GM08714 (cell line): ENCODE results near the gene ATXN7.

ENCODE experiments used
- H3K4me3 ChIP-seq: fragments of 200-500 bp; sonication (Bioruptor generic); 2 replicates; pipeline ENCODE4 v1.5.1; 2014; ENCODE audit warnings: mild to moderate bottlenecking, low read length, inconsistent platforms
- ZNF274 ChIP-seq: IDR thresholded peaks from 2 replicates; pipeline ENCODE4 v1.6.1; 2012; ENCODE audit warnings: mild to moderate bottlenecking, low read depth, low read length

ATXN7 gene

DNA sequence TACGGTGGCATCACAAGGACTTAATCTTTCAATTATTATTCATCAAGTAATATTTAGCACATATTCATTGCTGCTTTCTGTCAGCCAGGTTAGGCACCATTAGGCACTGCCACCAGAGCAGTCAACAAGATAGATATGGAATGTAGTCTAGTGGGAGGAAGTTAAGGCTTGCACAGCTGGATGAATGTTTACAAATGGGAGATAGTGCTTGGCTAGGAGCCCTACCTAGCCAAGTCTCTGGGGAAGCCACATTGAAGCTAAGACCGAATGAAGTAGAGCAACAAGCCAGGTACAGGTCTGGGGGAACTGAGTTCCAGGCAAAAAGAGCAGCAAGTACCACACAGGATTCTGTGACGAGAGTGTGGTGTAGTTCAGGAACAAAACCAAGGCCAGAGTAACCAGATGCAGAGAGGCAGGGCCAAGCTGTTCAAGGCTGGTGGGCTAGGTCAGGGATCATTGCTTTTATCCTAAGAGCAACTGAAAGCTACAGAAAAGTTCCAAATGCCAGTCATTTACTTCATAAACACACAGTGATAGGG, 82.0 kb downstream of the ATXN7 start:
- no peak for TF ChIP-seq ZNF274

GRCh38 chr3:63946753-63947152, 83.1 kb downstream of the ATXN7 start:
- H3K4me3 ChIP-seq: no peak overlapping the region
- TF ChIP-seq ZNF274: no peak

More for the DNA sequence above, 82.0 kb downstream of the ATXN7 start:
- no peak overlapping the region for H3K4me3 ChIP-seq

GRCh38 chr3:63947594-63947993, 83.9 kb downstream of the ATXN7 start:
- TF ChIP-seq ZNF274: no peak
- H3K4me3 ChIP-seq: no peak overlapping the region

- no peak for TF ChIP-seq ZNF274
- H3K4me3 ChIP-seq: no peak overlapping the region
Observed at GRCh38 chr3:63949005-63949404, 85.3 kb downstream of the ATXN7 start.

DNA sequence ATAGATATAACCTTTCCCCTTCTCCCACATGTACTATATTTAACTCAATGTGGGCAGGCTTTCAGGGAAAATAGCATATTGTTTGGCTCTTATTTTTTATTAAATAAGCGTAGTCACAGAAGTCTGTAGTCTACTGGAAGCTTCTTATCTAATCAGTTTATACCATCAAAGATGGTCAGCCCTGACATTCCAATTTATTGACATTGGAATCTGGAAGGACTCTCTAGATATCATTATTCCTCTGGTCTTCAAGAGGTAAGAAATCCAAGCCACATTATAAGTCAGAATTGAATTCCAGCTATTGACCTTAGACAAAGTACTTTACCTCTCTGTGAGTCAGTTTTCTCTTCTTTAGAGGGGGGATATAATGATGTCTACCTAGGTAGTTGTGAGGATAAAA, 87.0 kb downstream of the ATXN7 start:
- TF ChIP-seq ZNF274: no peak

DNA sequence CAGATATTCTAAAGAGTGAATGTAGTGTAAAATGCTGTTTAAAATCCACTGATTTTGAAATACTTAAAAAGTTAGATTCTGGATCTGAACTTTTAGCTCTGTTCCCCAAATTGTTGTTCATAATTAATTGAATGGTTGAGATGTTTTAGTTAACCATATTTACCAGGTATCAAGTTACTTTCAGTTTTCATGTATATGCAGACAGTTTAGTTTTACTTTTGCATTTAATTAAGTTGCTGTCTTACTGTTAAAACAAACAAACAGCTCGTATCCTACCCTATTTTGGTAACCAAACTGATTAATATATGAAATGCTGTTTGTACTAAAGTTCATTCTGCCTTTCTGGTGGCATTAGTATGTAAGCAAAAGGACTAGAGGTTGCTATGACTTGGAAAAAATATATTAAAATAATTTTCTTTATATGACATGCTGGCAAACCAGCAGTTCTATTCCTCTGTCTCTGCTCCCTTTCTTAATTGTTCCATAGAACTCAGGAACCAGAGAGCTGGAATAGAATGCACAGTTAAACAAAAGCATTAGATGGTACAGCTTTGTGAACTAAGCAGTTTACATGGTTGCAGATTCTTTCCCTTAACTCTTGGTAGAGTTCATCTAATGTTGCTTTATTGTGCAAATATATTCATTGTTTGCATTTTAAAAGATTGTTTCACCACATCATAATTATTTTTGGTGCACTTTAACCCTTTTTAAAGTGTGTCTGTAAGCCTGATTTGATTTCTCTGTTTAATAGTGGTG, 88.0 kb downstream of the ATXN7 start:
- TF ChIP-seq ZNF274: no peak
- no peak overlapping the region for H3K4me3 ChIP-seq

More for the DNA sequence above, 87.0 kb downstream of the ATXN7 start:
- H3K4me3 ChIP-seq: no peak overlapping the region

DNA sequence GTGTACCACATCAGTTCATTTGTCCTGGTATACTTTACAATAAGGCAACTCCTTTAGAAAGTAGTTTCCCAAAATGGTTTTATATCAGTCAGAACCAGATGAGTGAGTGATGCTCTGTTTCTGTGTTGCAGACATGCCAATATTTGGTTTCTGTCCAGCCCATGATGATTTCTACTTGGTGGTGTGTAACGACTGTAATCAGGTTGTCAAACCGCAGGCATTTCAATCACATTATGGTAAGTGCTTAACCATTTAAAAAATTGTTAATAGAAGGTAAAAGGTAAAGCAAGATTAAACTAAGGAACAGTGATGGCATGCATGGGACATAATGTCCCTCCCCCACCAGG, 88.6 kb downstream of the ATXN7 start:
- TF ChIP-seq ZNF274: no peak
- H3K4me3 ChIP-seq: no peak overlapping the region

DNA sequence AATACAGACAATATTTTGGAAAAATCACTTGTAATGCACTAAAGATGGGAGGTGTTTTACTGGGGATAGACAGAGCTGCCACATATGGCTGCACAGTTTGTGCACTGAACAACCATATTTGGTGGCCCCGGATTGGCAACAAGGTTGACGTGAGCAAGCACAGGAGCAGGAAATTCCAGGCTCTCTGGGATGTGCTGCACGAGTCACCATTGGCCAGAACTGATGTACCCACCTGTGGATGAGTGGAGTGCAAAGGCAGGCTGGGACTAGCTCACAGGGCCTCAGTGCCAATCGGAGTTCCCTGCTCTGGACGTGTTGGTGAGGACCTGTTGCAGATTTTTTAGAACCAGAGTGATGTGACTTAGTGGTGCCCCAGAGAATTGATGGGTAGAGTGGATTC, 90.5 kb downstream of the ATXN7 start:
- H3K4me3 ChIP-seq: no peak overlapping the region
- no peak for TF ChIP-seq ZNF274

- TF ChIP-seq ZNF274: no peak
- H3K4me3 ChIP-seq: no peak overlapping the region
Observed at GRCh38 chr3:63955036-63955650, 91.5 kb downstream of the ATXN7 start.

- TF ChIP-seq ZNF274: no peak
- no peak overlapping the region for H3K4me3 ChIP-seq
Observed at GRCh38 chr3:63955830-63956545, 92.3 kb downstream of the ATXN7 start.

- H3K4me3 ChIP-seq: no peak overlapping the region
- TF ChIP-seq ZNF274: no peak
Observed at GRCh38 chr3:63959146-63959545, 95.5 kb downstream of the ATXN7 start.

DNA sequence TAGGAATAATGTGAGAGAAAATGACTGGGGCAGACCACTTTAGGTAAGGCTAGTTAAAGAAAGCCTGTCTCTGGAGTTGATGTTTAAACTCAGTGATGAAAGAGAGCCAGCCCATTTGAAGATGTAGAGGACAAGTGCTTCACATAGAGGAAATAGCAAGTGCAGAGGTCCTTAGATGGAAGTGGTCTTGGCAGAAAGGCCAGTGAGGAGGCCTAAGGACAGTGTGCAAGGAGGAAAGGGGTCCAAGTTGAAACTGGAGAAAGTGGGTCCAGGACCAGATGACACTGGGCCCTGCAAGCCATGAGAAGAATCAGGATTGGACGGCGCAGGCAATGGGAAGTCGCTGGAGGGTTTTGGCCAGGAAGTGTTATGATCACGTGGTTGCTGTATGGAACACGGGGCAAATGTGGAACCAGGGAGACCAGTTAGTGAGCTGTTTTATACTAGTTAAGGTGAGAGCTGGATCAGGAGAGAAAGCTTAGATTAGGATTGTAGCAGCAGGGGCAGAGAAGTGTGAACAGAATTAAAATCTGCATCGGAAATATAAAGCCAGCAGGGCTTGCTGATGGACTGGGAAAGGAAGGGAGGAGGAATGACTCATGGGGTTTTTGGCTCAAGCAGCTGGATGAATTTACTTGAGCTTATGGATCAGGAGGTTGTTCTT, 96.5 kb downstream of the ATXN7 start:
- peak overlapping the region; percentile 36; the same call in 1 of the 2 replicates for H3K4me3 ChIP-seq
- TF ChIP-seq ZNF274: no peak

DNA sequence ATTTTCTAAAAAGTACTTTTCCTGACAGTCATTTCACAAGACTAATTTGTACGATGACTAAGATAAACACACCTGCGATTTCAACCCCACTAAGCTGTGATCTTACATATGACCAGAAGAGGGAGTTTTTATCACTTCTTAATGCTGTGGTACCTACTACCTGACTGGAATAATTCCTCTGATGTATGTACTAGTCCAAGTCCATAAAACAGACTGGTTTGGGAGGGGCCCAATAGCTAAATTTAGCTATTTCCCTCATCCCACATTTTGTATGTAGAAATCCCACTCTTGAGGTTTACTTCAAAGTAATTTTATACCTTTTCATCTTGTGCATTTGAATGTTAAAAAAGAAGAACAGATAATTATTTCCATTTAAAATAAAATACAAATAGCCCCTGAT, 98.2 kb downstream of the ATXN7 start:
- H3K4me3 ChIP-seq: no peak overlapping the region
- no peak for TF ChIP-seq ZNF274

DNA sequence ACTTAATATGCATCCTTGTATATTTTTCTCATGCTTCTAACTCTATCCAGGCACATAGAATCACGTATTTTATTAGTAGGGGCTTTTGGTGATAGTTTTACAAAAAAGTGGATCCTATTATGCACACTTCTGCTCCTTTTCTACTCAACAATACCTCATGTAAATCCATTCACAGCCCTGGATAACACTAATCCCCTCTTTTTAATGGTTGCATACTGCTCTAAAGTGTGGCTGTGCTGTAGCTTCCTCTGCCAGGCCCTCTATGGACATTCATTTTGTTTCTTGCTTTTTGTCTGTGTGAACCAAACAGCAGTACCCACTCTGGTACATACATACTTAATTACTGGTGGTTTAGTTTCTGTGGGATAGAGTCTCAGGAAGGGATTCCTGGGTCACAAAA, 99.8 kb downstream of the ATXN7 start:
- TF ChIP-seq ZNF274: no peak
- H3K4me3 ChIP-seq: no peak overlapping the region
